ENCODE results near the gene TMEM80.
"Not testable (repeated sequence)": the region's sequence is repeated elsewhere in the genome, so short reads cannot be mapped to it uniquely, and the experiment has no call there.

- not testable (repeated sequence) for TF ChIP-seq CTCF (IDR thresholded peaks at IDR 0.05); ZFX (IDR thresholded peaks at IDR 0.05; ENCODE audit: borderline replicate concordance)
Observed at GRCh38 chr11:653136-653535, 42.5 kb upstream of the TMEM80 start.

All from 22Rv1 (cell line).